GM18508 (cell line): ENCODE data around the gene ZNF26.

Experiments used
- ATAC-seq: cut with Tn5 transposase; IDR thresholded peaks from one replicate; pipeline ENCODE4 v1.9.1; 2021; ENCODE audit warnings: moderate number of reproducible peaks; ENCODE audit not compliant: insufficient read depth, unreplicated experiment

The ZNF26 gene

GRCh38 chr12:133058203-133059113 lies 72.3 kb downstream of the ZNF26 start:
- ATAC-seq: no peak

DNA sequence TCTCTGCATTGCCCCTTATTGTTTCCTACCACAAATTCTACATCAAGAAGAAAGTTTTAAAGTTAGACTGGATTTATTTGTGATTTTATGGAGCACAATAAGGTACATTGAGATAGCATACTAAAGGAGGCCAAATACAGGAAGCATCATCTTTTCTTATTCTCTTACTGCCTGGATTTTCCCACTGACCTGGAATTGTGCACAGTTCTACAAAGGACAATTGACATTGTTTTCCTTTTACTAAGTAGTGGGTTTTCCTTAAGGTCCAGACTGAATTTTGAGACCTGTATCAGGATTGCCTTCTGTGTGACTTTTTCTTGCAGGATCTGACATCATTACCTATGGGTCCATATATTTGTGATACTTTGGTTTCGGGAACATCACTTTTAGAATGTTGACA lies 75.8 kb downstream of the ZNF26 start:
- ATAC-seq: no peak

- ATAC-seq: no peak
Observed at GRCh38 chr12:133063556-133063955, 77.4 kb downstream of the ZNF26 start.

DNA sequence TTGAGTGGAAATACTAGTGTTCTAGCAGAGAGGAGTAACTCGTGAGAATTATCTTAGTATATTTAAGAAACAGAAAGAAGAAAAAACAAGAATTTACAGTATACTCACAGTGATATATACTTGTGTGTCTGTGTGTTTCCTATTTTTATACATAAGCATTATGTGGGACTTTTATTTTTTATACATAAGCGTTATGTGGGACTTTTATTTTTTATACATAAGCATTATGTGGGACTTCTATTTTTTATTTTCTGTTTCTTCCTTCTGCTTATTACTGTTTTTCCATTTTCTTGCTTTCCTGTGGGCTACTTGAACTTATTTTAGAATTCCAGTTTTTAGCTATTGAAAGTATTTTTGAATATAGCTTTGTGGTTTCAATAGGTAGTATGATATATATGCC lies 87.7 kb downstream of the ZNF26 start:
- no peak for ATAC-seq
